Stimulated activated CD4-positive, alpha-beta T cell treated with anti-CD3 and anti-CD28 coated beads, TNF-alpha, amount 100 ng/mL, for 24 hours (primary cell): ENCODE results near the gene CLIC3.

Experiments used
- DNase-seq, 3 experiments: peaks; one replicate each; pipeline ENCODE4 v3.0.0-alpha.2; 2020; ENCODE audit warnings: low read depth in 3 of 3

CLIC3 gene

DNA sequence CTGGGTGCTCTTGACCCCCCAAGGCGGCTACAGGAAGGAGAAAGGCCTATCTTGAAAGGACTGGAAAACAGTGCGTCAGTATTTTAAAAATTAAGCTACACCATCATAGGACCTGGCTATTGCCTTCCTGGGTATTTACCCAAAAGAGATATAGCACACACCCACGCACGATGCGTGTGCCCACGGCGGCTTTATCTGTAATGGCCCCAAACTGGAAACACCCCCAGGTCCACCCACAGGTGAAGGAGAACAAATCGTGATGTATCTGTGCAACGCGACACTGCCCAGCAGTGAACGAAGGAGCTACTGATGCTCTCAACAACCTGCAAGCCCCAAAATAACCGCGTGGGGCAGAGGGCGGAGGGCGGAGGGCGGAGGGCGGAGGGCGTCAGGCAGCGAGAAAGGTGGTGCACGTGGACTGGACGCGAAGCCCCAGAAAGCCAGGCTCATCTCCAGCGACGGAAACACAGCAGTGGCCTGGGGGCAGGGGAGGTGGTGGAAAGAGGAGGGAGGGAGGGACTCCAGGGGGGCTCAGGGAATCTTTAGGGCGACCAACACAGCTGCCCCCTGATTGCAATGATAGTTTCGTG, 31.4 kb downstream of the CLIC3 start:
- no peak for DNase-seq

DNA sequence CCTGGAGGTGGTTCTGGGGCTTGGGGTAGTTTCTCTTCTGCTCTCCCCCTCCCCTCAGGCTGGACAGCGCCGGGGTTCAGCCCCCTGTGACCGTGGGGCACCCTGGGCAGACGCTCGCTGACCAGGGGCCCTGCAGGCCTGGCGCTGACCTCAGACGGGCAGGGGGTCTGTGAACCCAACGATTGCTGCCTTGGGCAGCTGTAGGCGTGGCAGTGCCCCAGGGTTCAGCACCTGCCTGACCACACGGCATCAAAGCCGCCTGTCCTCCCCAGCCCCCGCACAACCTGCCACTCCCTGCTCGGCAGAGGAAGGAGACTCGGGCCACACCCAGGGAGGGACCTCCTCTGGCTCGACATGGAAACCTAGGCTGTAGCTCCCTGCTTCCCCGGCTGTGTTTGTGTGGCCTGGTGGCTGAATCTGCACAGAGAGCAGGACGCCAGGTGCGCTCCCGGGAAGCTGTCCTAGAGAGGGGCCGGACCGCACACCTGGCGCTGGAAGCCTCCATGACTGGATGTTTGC, 32.1 kb downstream of the CLIC3 start:
- DNase-seq = no peak

GRCh38 chr9:136963751-136964150, 32.6 kb downstream of the CLIC3 start:
- DNase-seq = no peak

- no peak for DNase-seq
These were observed 33.0 kb downstream of the CLIC3 start for GRCh38 chr9:136963341-136963740.

DNA sequence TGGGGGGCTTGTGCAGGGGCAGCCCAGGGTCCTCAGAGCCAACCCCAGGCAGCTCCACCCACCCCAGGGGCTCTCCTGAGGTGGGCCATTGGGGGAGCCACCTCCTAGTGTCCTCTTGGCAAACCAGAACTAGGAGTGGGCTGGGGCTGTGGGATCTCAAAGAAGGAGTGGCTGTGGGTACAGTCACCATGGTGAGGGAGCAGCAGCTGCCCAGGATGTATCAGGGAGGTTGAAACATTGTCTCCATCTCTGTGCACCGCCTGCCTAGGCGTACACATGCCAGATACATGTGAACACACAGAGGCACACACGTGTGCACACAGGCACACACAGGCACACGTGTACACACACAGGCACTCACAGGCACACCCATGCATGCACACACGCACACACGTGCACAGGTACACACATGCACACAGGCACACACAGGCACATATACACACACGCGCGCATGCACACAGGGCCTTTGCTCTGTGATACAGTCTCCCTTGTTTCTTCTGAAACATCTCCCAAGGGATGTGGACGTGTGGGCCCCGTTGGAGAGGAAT, 33.6 kb downstream of the CLIC3 start:
- DNase-seq = no peak

- DNase-seq = no peak
These were observed 34.2 kb downstream of the CLIC3 start for GRCh38 chr9:136962163-136962562.

GRCh38 chr9:136961279-136962065, 34.9 kb downstream of the CLIC3 start:
- DNase-seq = no peak

DNA sequence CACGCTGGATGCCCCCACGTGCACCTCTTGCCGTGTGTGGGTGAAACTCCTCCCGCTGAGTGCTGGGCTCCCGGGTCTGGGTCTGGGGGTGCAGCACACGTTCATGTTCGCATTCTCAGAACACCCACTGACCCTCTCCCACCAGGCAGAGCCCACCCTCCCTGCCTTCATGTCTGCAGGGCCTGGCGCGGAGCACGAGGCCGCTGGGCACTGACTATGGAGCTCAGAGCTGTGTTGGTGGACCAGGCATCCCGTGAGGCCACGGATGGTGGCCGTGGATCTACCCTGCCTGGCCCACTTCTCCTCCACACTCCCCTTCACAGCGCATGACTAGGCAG, 35.5 kb downstream of the CLIC3 start:
- DNase-seq = no peak

- no peak for DNase-seq
These were observed 36.0 kb downstream of the CLIC3 start for GRCh38 chr9:136960212-136960937.

DNA sequence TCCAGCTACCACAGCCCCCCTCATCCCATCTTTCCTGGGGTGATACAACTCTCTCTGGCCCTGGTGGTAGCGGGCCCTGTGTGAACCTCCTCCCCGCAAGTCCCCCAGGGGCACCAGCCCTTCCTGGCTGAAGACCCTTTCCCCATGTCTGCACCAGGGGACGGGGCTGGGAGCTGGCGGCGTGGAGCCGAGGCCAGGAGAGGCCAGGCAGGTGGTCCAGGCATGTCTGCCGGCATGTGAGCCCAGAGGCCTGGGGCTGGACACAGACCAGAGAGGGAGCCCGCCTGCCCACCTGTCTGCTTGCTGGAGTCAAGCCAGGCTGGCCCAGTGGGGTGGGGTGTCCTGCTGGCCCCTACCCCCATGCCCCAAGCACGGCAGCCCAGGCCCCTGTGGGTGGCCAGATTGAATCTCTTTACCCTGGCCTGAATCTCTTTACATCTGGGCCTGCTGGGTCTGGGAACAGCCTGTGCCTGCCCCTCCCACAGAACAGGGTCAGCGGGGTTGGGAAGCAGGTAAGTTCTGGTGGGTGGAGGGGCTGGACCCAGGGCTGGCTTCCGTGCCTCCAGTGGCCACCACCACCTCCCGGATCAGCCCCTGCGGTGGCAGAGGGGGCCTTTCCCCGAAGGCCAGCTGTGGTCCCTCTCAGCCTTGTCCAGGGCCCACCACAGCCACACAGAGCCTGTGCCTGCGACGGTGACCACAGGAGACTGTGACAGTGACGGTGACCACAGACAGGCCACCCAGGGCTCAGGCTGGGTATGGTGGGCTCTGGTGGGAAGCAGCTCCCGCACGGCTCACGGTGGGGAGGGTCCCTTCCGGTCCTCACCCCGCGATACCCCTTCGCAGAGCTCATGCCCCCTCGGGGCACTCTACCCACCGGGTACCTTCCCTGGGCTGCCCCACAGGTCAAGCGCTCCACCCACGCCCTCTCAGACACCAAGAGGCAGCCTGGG, 37.2 kb downstream of the CLIC3 start:
- DNase-seq = no peak

- DNase-seq = no peak
These were observed 37.9 kb downstream of the CLIC3 start for GRCh38 chr9:136958473-136958872.

DNA sequence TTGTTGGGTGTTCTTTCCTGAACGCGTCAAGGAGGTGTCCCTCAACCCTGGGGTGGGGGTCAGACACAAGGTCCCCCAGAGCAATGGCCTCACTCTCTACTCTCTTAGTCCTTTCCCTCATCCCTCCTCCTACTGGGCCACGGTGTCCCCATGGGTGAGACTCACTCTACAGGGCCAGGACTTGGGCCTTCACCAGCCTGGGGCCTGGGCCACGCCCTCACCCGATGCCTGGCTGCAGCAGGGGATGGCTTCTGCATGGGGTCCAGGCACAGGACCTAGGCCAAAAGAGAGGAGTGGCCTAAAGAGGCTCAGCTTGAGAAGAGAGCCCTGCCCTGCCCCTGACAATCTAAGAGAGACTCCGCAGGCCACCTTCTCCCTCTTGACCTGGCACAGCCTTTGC, 38.5 kb downstream of the CLIC3 start:
- DNase-seq = no peak

DNA sequence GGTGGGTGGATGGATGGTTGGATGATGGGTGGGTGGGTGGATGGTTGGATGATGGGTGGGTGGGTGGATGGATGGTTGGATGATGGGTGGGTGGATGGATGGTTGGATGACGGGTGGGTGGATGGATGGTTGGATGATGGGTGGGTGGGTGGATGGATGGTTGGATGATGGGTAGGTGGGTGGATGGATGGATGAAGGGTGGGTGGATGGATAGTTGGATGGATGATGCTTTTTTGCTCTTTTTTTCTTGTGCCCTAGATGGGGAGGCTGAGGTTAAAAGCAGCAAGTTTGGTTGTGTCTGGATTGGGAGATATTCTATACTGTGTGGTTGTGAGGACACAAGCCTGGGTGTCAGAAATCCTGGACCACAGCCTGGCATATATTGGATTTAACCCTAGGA, 38.9 kb downstream of the CLIC3 start:
- DNase-seq = no peak

DNA sequence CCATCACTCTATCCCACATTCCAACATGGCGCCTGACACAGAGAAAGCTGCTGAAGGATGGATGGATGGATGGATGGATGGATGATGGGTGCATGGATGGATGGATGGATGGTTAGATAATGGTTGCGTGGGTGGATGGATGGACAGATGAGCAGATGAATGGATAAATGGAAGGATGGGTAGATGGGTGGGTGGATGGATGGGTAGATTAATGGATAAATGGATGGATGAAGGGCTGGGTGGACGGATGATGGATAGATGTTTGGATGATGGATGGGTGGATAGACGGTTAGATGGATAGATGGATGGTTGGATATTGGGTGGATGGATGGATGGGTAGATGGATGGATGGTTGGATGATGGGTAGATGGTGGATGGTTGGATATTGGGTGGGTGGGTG, 39.8 kb downstream of the CLIC3 start:
- no peak for DNase-seq

DNA sequence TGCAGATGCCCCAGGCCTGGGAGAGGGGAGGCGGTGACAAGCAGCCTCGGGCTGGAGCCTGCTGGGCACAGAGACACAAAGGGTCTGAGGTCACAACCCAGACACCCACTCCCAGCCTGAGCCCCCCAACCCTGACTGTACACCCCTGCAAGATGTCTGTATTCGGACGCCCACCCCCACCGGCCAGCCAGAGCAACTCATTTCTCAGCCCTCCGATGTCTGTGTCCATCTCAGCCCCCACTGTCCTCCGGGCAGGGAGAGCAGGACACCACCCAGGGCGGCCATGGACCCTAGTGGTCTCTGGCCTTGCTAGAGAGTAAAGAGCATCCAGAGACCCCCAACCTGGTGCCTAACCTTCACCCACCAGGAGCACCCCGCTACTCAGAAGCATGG, 40.4 kb downstream of the CLIC3 start:
- DNase-seq = no peak

DNA sequence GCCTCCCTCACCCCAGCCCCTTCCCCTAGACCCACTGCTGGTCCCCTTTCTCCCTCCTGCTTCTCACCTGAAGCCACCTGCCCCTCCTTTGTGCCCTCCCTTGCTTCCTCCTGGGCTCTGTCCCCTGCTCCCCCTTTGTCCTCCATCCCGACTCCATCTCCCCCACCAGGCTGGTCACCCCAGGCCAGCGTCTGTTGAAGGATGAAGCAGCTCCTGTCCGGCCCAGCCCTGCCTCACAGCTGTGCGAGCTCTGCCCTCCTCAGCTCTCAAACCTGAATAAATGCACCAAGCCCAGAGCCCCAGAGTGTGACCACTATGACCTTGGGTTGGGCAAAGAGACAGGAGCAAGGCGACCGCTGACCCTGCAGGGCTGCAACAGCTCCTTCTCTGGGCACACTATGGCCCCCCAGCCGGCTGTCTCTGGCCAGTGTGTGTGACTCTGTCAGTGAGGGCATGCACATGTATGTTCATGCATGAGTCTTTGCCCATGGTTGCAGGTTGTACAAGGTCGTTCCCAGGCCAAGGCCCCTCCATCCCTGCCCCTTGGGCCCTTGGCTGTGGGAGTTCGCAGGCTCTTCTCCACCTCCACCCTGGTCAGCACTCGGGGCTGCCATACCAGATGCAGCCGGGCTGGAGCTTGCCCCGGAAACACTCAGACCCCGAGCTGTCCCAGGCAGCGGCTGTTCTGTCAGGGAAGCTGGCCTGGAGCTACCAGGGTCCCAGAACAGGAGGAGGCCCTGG, 41.0 kb downstream of the CLIC3 start:
- no peak for DNase-seq

GRCh38 chr9:136954270-136955083, 41.9 kb downstream of the CLIC3 start:
- DNase-seq = no peak

- DNase-seq = no peak
These were observed 42.5 kb downstream of the CLIC3 start for GRCh38 chr9:136953771-136954269.

DNA sequence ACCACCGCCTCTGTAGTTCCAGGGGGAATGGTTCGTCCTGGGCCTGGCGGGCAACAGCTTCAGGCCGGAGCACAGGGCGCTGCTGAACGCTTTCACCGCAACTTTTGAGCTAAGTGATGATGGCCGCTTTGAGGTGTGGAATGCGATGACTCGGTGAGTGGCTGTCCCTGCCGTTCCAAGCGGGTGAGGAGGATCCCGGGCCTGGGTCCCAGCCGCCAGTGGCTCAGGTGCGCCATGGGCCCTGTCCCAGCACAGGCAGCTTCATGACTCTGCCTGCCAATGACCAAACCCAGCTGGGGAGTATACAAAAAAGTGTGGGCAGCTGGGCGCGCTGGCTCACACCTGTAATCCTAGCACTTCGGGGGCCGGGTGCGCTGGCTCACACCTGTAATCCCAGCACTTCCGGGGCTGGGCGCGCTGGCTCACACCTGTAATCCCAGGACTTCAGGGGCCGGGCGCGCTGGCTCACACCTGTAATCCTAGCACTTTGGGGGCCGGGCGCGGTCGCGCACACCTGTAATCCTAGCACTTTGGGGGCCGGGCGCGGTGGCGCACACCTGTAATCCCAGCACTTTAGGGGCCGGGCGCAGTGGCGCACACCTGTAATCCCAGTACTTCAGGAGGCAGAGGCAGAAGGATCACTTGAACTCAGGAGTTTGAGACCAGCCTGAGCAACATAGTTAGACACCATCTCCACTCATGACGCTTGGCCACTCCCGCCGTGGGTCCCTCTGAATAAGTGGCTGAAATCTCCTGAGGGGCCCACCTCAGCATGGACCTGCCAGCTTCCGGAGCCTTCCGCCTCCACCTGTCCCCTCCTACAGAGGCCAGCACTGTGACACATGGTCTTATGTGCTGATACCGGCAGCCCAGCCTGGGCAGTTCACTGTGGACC, 43.2 kb downstream of the CLIC3 start:
- DNase-seq = no peak
